ENCODE results near the gene TPBGL.

Gene TPBGL, protein sequence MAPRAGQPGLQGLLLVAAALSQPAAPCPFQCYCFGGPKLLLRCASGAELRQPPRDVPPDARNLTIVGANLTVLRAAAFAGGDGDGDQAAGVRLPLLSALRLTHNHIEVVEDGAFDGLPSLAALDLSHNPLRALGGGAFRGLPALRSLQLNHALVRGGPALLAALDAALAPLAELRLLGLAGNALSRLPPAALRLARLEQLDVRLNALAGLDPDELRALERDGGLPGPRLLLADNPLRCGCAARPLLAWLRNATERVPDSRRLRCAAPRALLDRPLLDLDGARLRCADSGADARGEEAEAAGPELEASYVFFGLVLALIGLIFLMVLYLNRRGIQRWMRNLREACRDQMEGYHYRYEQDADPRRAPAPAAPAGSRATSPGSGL

GRCh38 chr11:75240311-75241035, at the start of gene TPBGL:
TSS of gene TPBGL (plus strand) at chr11:75240774. CDS start at chr11:75241050, 276 bp downstream.
- FAIRE-seq = no peak

DNA sequence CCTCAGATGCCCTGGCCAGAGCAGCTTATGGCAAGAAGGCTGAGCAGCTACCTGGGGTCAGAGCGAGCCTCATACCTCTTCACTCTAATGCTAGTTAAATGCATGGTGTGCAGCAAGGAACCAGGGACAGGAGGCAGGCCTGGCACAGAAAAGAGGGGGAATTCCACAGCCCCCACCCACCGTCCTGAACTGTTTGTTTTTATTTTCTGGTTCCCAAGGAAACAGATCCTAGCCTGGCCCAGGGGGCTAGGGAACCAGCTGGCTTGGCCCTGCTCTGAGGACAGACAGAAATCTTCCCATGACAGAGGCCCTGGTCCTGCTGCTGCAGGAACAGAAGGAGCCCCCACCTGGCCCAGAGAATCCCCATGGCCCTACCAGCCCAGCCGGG, 49.2 kb upstream of the TPBGL start:
- FAIRE-seq = no peak

GRCh38 chr11:75193271-75193670, 47.3 kb upstream of the TPBGL start:
- FAIRE-seq = no peak

DNA sequence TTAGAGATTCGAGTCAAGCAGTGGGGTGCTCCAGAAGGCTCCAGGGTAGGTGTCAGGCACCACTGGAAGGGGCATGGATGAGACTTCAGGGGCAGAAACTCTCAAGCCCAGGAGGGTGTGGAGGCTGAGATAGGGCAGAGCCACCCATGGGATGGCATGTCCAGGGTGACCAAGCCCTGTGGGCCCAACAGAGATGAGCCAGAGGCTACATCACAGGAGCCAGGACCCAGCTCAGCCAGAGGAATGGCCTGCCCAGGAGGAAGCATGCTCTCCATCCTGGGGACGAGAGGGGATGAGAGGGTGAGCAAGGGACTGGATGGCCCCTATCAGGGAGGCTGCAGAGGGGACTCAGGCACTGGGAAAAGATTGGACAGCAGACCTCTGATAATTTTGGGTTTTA, 46.9 kb upstream of the TPBGL start:
- no peak for FAIRE-seq

DNA sequence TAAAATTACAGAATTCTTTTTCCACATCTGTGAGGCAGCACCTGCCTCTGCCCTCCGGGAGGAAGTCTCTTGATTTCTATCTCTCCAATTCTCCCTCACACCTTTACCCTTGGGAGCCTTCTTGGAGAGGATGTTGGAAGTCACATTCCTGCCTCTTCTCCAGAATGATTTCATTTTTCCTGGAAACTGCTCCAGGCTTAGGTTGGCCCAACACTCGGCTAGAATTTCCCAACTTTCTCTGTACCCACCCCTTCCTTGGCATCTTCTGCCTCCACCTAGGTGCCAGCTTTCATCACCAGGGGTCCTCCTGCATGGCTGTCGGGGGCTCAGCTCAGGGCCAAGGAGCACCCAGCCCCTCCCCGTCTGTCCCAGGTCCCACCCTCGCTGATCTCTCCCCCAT, 46.4 kb upstream of the TPBGL start:
- no peak for FAIRE-seq

GRCh38 chr11:75195167-75195962, 45.2 kb upstream of the TPBGL start:
- no peak for FAIRE-seq

DNA sequence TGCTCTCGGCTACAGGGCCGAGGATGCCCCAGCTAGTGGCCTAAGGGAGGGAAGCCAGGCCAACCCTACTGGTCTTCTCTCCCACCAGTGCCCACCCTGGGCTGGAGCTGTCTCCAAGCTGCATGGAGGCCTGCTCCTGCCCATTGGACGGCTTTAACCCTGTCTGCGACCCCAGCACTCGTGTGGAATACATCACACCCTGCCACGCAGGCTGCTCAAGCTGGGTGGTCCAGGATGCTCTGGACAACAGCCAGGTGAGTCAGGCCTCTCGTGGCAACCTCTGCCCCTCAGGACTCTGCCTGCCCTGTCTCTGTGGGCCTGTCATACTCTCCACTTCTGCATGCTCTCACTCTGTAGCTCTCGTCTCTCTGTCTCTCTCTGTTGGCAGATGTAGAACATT, 44.1 kb upstream of the TPBGL start:
- FAIRE-seq = no peak

GRCh38 chr11:75197512-75198277, 42.9 kb upstream of the TPBGL start:
- FAIRE-seq = no peak

- no peak for FAIRE-seq
Measured at GRCh38 chr11:75198278-75198973, 42.1 kb upstream of the TPBGL start.

DNA sequence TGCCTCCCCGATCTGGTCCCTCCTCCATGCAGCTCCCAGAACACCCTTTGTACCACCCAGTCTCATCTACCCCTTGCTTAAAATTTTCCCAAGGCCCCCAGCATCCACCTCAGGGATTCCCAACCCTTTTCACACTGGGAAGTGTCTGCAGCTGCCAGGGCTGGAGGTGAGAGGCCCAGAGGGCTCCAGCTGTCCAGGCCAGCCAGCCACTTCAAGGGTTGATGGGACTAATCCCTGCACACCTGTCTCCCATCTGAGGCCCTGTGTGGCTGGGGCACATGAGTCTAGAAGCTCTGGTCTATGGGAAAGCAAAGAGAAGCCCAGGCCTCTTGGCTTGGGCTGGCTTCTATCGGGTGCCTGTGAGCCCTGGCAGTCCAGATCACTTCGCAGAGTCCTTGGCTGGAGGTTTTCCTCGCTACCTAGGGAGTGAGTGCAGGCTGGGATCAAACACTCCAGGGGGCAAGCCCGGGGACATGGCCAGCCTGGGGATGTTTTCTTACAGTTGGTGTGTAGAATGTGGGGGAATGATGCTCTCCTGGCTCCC, 41.1 kb upstream of the TPBGL start:
- no peak for FAIRE-seq

DNA sequence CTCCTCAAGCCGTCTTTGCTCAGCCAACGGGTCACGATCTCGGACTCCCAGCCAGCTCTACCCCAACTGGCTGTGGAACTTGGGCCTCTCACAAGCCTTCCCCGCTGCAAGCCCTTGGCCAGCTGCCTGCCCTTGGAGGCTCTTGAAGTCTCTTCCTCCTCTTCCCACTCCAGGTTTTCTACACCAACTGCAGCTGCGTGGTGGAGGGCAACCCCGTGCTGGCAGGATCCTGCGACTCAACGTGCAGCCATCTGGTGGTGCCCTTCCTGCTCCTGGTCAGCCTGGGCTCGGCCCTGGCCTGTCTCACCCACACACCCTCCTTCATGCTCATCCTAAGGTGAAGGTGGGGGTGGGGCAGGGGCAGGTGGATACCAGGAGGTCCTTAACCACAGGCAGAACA, 40.5 kb upstream of the TPBGL start:
- FAIRE-seq = no peak

GRCh38 chr11:75200531-75200930, 40.0 kb upstream of the TPBGL start:
- no peak for FAIRE-seq

DNA sequence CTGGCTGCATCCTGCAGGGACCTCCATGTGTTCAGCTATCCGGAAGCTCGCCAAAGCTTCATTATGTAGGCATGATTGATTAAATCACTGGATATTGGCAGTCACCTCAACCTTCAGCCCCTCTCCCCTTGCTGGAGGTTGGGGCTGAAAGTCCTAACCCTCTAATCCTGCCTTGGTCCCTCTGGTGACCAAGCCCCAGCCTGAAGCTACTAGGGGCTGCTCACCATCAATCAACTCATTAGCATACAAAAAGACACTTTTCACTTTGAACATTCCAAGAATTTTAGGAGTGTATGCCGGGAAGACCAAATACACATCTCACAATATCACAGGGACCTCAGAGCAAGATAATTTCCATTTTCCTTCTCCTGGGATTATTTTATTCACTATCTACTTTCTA, 38.8 kb upstream of the TPBGL start:
- FAIRE-seq = no peak

- no peak for FAIRE-seq
Measured at GRCh38 chr11:75202195-75202594, 38.4 kb upstream of the TPBGL start.

DNA sequence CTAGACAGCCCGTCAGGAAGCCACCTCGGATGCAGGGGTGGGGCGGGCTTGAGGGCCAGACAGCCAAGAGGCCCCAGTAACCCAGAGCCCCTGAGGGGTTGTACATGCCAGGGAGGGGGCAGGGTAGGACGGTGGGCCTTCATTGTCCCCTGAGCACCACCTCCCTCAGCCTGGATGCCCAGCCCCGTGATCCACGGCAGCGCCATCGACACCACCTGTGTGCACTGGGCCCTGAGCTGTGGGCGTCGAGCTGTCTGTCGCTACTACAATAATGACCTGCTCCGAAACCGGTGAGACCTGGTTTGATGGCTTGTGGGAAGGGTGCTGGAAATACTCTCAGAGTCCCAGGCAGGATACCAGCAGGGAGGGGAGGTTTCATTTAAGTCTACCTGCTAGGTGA, 37.4 kb upstream of the TPBGL start:
- FAIRE-seq = no peak

DNA sequence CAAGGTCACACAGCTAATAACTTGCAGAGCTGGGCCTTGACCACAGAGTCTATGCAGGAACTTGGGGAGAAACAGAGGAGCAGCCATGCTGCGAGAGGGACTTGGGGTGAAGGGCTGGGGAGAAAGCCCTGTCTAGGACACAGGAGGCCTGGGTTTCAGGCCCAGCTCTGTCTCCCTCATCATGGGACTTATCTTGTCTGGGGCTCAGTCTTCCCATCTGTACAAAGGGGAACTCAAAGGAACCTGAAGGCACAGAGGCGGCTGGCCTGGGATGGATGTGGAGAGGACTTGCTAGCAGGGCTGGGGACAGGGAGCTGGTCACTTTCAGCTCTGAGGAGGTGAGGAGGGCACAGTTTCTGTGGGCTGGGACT, 36.9 kb upstream of the TPBGL start:
- FAIRE-seq = no peak

DNA sequence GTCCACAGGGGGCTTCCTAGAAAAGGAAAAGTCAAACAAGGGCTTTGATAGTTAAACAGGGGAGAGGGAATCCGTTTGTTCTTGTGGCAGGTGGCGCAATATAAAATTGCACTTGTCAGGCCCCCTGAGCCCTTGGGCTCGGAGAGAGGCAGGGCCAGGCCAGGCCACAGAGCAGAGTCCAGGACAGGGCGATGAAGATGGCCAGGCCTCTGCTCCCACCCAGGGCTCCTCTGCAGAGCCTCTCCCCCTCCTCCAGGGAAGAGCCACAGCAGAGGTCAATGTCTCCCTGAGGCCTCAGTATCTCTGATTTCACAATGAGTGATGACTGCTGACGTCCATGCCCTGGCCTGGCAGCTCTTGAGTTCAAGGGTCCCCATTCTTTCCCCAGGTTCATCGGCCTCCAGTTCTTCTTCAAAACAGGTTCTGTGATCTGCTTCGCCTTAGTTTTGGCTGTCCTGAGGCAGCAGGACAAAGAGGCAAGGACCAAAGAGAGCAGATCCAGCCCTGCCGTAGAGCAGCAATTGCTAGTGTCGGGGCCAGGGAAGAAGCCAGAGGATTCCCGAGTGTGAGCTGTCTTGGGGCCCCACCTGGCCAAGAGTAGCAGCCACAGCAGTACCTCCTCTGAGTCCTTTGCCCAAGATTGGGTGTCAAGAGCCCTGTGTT, 36.4 kb upstream of the TPBGL start:
- no peak for FAIRE-seq

GRCh38 chr11:75204685-75205563, 35.6 kb upstream of the TPBGL start:
- no peak for FAIRE-seq

DNA sequence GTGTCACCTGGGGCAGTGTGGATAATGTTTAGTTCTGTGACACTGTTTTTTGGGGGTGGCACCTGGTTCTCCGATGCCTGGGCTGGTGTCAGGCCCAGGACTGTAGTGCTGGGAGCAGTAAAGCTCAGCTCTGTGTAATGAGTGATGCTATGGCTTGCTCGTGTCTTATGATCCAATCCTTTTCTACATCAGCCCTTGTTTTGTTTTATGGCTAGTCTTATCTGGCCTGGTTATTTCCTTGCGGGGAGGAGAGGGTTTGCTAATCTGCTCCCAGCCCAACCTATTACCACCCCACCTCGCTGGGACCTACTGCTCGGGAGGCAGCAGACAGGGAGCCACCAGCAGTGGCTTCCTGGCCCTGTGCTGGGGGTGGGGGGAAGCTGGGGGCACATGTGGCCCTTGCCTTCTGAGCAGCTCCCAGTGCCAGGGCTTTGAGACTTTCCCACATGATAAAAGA, 35.0 kb upstream of the TPBGL start:
- no peak for FAIRE-seq

DNA sequence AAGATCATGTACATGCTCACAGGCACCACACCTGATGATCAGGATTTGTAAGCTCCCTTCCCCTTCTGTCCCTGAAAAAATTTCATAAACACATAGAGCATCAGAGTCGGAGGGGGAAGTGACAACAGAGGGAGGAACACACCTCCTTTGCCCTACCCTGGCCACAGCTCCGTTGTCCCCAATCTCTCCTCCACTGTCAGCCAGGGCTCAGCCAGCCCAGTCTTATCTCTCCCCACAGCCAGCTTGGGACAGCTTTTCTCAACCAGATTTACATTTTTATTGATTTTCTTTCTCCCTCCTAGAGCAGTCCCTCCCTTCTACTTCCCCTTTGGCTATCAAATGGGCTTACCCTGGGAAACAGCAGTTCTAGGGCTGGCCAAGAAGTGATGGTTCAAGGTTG, 32.1 kb upstream of the TPBGL start:
- no peak for FAIRE-seq
